HuH-7.5 (cell line): ENCODE measurements around the gene MIPEP.
"Not testable (repeated sequence)": the region's sequence is repeated elsewhere in the genome, so short reads cannot be mapped to it uniquely, and the experiment has no call there.

ENCODE experiments used
- DNase-seq: peaks from one replicate; pipeline ENCODE4 v3.0.0; 2011; ENCODE audit warnings: low spot score

MIPEP gene

DNA sequence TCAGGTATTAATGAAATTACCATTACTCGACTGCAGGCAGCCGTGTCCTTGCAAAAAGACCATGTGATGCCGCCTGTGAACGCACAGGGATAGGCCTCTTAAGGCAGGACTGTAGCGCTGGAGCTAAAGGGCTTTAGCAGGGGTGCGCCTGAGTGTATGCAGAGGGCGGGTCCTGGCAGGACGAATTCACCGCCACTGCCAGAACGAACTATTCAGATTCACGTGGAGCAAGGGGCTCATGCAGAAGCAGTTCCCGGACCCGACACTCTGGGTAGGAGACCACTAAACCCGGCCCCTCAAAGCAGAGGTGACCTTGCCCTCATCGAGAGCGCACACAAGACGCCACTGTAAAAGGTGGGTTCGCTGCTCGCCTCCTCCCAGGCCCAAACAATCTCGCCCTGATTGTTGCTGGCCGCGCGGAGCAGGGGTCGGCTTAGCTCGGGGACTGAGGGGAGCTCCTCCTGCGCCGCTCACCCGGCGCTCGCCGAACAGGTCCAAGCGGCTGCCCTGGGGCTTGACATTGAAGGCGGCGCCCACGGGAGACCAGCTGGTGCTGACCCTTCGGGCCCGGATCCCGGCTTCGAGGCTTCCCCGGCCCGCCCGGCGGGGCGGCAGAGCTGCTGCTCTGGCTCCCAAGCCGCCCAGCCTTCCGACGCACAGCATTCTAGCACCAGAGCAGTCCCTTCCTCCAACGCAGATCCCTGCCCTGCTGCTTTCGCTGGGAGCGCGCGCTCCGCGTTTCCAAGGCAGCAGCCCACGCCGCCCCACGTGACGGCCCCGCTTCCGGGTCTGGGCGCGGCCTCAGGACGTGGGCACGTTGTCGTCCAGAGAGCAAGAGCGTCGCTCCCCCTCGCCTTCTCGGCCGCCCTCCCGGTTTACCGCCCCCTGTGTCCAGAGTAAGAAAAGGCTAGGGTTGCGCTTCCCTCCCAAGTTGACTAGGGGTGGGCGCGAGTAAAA, at the start of gene MIPEP:
TSS of gene MIPEP (minus strand) at position 743 of the 957 bp plus-strand sequence. CDS start at position 663, 80 bp downstream.
- peak; percentile 82 for DNase-seq

GRCh38 chr13:23934520-23934919, 45.3 kb upstream of the MIPEP start:
- DNase-seq = no peak

DNA sequence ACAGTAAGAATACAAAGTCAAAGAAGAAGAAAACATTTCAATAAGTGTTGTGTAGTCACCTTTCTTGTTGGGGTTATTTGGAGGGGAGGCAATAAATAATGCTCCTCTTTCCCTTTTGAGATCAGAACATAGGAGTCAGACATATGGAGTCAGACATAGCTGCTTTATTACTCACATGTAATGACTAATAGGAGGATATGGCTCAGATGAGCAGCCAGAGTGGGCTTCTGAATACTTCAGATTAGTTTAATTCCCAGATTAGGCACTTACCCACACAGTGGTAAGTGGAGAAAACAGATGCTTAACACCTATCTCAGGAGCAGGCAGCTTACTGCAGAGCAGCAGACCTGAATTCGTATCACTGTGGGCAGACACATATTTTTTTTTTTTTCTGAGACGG, 39.8 kb upstream of the MIPEP start:
- DNase-seq = no peak

DNA sequence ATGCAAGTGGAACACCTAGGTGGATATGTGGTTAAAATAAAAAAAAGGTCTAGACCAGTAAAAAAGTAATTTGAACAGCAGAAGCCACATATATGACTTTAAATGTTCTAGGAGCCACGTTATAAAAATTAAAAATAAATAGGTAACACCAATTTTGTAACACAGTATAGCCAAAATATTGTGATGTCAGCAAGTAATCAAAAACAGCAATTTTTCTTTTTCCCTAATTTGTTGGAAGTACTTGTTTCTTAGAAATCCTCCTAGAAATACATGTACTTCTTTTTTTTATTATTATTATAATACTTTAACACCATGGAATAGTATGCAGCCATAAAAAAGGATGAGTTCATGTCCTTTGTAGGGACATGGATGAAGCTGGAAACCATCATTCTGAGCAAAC, 33.8 kb upstream of the MIPEP start:
- no peak for DNase-seq

DNA sequence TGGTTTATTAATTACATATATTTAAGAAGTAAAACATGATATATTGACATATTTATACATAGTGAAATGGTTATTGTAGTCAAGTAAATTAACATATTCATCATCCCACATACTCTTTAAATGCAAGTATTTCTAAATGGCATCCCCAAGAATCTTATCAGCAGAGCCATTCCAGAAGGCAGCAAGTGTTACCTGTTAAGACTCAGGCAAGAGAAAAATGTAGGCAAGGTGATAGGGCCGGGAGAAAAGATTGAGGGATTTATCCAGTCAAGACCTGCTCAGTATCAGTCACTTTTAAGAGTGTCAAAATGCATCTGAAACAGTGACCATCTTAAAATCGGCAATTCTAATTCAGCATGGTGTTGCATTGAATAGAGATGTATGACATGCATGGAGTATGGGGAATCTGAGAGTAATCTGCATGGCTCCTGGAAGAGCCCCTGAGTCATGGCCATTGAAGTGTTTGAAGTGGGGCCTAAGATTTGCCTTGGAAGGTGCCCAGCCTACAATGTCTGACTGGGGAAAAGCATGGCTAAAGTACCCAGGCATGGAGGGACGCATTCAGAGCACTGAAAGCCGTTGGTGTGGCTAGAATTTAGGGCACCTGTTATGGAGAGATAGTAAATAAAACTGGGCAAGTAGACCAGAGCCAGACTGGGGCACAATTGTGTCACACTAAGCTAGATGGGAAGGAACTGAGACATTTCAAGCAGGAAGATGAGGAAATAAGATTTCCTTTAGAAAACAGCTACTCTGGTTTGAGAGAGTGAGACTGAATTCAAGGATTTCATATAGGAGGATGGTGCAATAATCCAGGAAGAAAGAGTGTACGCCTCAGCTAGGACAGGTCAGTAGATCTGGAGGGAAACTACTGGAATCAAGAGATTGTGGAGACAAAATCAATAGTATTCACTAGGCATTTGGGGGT, 33.1 kb upstream of the MIPEP start:
- DNase-seq = no peak

DNA sequence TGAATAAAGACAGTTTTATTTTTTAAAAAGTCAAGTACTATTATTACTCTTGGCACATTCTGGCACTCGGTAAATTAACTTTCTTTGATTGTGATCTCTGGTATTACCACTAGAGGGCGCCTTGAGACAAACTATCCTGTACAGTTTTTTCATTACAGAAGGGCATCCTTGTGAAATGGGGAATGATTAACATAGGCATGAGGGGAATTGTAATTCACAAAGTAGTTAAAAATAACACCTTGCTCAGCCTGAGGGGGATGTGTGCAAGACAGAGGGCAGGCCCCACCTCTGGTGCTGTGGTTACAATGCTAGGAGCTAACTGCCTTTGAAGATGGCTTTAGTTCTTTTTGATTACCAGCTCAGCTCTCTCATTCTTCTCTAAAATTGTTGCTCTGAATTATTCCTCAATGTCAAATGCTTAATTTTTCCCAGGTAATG, 32.3 kb upstream of the MIPEP start:
- DNase-seq = no peak

DNA sequence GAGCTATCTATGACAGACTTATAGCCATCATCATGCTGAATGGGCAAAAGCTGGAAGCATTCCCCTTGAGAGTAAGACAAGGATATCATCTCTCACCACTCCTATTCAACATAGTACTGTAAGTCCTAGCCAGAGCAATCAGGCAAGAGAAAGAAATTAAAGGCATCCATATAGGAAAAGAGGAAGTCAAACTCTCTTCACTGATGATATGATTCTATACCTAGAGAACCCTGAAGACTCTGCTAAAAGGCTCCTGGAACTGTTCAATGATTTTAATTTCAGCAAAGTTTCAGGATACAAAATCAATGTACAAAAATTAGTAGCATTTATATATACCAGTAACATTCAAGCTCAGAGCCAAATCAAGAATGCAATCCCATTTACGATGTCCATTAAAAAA, 29.8 kb upstream of the MIPEP start:
- no peak for DNase-seq

- no peak for DNase-seq
These were observed 29.0 kb upstream of the MIPEP start for GRCh38 chr13:23918208-23918607.

DNA sequence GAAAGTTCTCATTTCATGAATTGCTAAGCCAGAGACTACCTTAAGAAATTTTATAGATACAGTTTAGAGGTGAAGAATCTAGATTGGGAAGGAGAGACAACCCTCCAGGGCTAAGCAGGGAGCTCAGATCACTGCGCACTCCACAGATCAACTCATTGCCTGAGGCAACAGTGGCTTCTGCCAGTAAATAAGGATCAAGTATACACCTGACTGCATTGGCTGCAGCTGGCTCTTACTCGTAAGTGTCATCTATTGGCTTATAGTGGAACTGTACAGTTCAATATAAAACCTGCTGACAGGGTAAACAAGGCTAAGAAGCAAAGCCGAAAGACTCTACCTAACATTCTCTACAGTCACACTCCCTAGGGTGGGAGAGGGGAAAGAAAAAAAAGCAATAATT, 26.1 kb upstream of the MIPEP start:
- no peak for DNase-seq

- no peak for DNase-seq
These were observed 23.3 kb upstream of the MIPEP start for GRCh38 chr13:23912469-23912868.

GRCh38 chr13:23909606-23910005, 20.4 kb upstream of the MIPEP start:
- DNase-seq = peak; percentile 42

DNA sequence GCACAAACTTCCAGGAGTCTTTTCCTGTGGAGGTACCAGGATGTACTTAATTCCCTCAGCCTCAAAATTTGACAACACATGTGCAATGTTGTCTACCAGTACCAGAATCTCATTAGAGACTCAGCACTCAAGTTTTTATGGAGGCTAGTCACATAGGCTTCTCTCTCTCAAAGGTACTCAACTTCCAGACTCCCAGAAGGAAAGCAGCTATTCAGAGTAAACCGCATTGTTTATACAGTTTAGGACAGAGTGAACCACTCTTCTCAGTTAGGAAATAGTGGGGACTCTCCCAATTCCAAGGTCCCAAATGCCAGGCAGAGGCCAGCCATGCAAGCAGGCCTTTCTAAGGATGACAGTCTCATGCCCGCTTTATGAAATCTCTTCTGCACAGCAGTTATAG, 16.6 kb upstream of the MIPEP start:
- DNase-seq = no peak

GRCh38 chr13:23903906-23904280, 14.7 kb upstream of the MIPEP start:
- DNase-seq = no peak

- DNase-seq = no peak
These were observed 14.0 kb upstream of the MIPEP start for GRCh38 chr13:23902975-23903905.

GRCh38 chr13:23901365-23901764, 12.2 kb upstream of the MIPEP start:
- DNase-seq = no peak

GRCh38 chr13:23899555-23899954, 10.4 kb upstream of the MIPEP start:
- no peak for DNase-seq

DNA sequence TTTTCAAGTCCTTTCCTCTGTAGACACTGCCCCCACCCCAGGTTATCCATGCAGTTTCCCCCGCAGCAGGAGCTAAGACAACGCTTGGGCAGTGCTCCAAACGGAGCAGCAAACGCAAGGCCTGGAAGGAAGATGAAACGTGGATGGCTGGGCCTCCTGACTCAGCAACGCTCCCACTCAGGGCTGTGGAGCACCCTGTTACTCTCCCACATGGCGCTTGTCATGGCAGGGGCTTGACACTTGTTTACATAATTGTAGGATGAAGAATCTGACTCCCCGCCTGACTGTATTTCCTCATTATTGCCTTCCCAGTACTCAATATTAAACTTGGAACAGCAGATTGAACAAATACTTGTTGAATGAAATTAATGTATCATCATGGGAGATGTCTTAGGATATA, 8.9 kb upstream of the MIPEP start:
- no peak for DNase-seq

- not testable (repeated sequence) for DNase-seq
These were observed 8.3 kb upstream of the MIPEP start, which contains the start of gene C1QTNF9B for GRCh38 chr13:23897452-23897919. C1QTNF9B (minus strand) TSS chr13:23897502.

GRCh38 chr13:23894746-23895145, 5.5 kb upstream of the MIPEP start:
- DNase-seq = not testable (repeated sequence)

- not testable (repeated sequence) for DNase-seq
These were observed 4.6 kb upstream of the MIPEP start for GRCh38 chr13:23893791-23894190.
